NK-92 (cell line): Measurements from ENCODE around the gene ZNF569.
"Not testable (repeated sequence)": the region's sequence is repeated elsewhere in the genome, so short reads cannot be mapped to it uniquely, and the experiment has no call there.

Experiments used
- DNase-seq: peaks from one replicate; lab custom pipeline; 2025; ENCODE audit not compliant: unreplicated experiment; lab: John Stamatoyannopoulos, UW

ZNF569 gene

GRCh38 chr19:37466798-37467607, at the start of gene ZNF569:
Gene ZNF569 (minus strand): TSS chr19:37467444. CDS start chr19:37444921, 22,523 bp downstream.
- peak; percentile 26 for DNase-seq

GRCh38 chr19:37513397-37513796, 46.2 kb upstream of the ZNF569 start:
- DNase-seq = no peak

GRCh38 chr19:37511821-37512220, 44.6 kb upstream of the ZNF569 start:
- DNase-seq = no peak

GRCh38 chr19:37511186-37511585, 43.9 kb upstream of the ZNF569 start:
- DNase-seq = no peak

- DNase-seq = no peak
These were observed 39.9 kb upstream of the ZNF569 start for GRCh38 chr19:37507167-37507464.

GRCh38 chr19:37506387-37507166, 39.3 kb upstream of the ZNF569 start, which contains the start of gene ZNF793:
Gene ZNF793 (plus strand): TSS chr19:37506939. CDS start chr19:37523440, 16,501 bp downstream.
- no peak for DNase-seq

GRCh38 chr19:37505958-37506386, 38.7 kb upstream of the ZNF569 start:
- DNase-seq = no peak

- no peak for DNase-seq
These were observed 25.0 kb upstream of the ZNF569 start for GRCh38 chr19:37492213-37492612.

- no peak for DNase-seq
These were observed 17.3 kb upstream of the ZNF569 start for GRCh38 chr19:37484406-37485168.

GRCh38 chr19:37472165-37472564, 4.9 kb upstream of the ZNF569 start:
- DNase-seq = no peak

- no peak for DNase-seq
These were observed 3.0 kb upstream of the ZNF569 start for GRCh38 chr19:37470216-37470615.

- no peak for DNase-seq
These were observed 1.9 kb upstream of the ZNF569 start, which contains the start of gene ZNF570 for GRCh38 chr19:37468961-37469777. Gene ZNF570 (plus strand): TSS chr19:37469356. CDS start chr19:37470355, 999 bp downstream.

- DNase-seq = no peak
These were observed 405 bp upstream of the ZNF569 start for GRCh38 chr19:37467608-37468090.

- DNase-seq = no peak
These were observed 907 bp downstream of the ZNF569 start for GRCh38 chr19:37466277-37466797.

GRCh38 chr19:37452500-37453245, 14.6 kb downstream of the ZNF569 start:
- no peak for DNase-seq

- no peak for DNase-seq
These were observed 53.7 kb downstream of the ZNF569 start for GRCh38 chr19:37413313-37414084.

- DNase-seq = no peak
These were observed 54.5 kb downstream of the ZNF569 start for GRCh38 chr19:37412700-37413099.

GRCh38 chr19:37406140-37406846, 61.0 kb downstream of the ZNF569 start:
- not testable (repeated sequence) for DNase-seq
